ENCODE measurements around the gene ZMAT3. TPM values are rescaled to one million over a fixed set of nuclear protein-coding genes. Genes with fewer than 3 reads are reported as not detected.

The ZMAT3 gene
- polyA plus RNA-seq, 1 donor = 11.3 TPM

DNA sequence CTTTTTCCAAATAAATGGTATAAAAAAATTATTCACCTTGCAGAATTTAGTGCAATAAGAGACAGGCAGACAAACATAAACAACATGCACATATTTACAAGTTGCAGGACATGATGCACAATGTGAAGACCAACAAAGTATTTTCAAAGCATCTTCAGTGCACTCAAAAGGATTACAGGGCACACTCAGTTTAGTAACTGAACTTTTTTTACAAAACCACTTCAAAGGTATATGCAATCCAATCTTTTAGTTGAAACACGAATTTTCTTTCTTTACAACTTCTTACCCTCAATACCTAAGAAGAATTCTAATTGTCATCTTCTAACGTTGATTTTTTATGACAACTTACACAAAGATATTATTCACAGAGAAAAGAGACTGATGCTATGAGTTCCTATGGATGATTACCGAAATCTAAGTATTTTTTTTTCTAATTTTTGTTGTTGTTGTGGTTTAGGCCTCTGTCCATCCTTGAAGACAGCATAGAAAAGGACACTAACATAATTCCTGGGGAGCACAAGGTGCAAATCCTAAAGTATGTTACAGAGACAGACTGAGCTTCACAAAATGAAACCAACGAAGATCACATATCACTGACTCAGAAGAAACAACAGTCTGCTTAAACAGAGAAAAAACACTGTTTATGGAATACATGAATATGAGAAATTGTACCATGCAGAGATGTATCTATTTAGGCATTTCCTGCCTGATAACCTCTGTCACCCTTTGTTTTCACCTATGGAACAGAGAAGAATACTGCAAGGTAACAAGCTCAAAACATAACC, 50.3 kb downstream of the ZMAT3 start:
- no peak for DNase-seq

DNA sequence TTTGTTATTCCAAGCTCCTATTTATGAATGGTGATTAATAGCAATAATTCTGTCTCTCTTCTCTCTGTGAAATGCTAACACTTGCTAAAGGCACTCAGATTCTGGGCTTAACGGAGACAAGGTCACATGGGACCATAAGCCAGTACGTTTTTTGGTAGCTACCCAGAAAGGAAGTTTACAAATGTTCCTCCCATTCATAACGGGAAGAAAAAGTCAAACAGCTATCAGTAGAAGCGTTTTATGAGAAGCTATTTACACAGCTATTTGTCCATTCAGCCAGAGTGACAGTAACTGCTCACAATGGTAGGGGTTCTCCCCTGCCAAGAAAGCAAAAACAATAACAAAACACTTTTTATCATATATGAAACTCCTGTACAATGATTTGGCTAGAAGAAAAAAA, 51.5 kb downstream of the ZMAT3 start:
- no peak for DNase-seq

DNA sequence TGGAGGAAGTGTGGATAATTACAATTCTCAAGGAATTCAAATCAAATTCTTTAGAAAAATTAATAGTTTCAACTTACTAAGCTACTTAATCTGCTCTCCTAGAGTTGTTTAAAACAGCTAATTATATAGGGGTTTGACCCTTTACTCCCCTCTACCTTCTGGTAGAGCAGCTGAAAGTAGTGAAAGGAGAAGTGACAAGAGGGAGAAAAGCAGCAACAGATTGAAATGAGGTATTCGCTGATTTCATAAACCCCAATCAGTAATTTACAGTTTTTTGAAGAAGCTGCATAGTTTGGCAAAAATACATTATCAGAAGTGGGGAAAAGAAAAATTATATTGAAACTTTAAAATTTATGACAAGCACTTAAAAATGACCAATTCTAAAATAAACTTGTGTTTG, 52.8 kb downstream of the ZMAT3 start:
- no peak for DNase-seq

DNA sequence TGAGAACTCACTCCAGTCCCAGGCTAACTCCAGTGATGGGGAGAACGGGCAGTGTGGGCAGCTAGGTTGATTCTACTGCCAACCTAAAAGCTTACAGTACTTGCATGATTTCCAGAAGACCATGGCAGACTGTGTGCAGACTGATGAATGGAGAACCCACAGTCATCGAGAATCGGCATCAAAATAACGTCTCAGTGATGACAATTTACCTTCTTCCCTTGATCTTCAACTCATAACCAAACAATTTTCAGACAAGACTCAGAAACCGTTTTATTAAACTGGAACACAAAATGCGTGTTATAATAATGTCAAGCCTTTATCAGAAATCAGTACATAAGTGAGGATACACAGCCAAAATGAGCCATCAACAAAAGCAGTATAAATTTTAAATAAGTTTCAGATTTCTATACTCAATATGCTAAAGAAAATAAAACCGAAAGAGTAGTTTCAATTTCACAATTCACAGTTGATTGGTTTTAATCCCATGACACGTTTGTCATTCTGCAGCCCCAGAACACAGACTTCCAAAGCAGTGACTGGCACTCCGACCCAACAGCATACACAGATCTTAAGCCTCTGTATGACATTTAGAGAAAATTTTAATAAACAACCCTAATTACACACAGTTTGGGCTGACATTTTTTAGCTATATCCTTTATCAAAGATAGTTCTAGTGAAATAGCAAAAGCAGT, 54.5 kb downstream of the ZMAT3 start:
- DNase-seq = no peak

DNA sequence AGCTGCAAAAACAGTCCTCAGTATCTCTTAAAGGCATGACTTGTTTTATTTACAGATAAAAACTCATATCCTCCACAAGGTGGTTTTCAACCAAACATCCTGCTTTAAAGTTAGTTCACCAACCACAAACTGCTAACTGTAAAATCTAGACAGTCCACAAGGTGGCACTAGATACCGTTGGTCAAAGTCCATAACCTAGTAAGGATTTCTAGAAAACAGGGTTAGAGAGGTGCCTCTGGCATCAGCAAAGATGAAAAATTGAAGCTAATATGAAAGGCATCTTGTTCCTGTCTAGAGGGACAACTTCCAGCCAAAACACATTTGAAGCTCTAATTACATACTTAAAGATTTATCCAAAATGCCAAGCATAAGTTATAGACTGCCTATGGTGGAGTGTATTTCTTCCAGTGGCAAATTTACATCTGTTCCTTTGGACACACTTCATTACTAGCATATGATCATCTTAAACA, 56.0 kb downstream of the ZMAT3 start:
- peak; percentile 80 for DNase-seq

DNA sequence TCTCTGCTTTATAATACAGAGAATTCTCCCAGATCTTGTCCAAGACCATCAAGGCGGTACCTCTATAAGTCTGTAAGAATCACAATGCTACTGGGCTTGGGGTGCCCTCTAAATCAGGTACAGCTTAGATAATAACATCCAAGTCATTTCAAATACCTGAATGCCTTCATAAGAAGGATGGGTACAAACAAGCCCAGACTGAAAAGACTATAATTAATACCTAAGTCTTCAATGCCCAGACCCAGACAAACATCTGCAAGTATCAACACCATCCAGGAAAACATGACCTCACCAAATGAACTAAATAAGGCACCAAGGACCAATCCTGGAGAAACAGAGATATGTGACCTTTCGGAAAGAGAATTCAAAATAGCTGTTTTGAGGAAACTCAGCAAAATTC, 65.9 kb downstream of the ZMAT3 start:
- no peak for DNase-seq

DNA sequence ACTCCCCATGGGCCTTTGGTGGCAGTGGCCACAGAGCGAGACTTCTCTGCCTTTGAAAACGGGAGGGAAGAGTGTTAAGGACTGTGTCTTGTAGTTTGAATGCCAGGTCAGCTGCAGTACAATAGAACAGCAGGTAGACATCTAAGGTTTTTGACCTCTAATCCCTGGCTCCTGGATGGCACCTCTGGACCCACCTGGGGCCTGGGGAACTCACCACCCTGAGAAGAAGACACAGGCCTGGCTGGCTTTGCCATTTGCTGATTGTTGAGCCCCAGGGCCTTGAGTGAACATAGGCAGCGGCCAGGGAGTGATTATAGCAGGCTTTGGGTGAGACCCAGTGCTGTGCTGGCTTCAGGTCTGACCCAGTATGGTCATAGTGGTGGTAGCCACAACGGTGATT, 66.4 kb downstream of the ZMAT3 start:
- DNase-seq = no peak

DNA sequence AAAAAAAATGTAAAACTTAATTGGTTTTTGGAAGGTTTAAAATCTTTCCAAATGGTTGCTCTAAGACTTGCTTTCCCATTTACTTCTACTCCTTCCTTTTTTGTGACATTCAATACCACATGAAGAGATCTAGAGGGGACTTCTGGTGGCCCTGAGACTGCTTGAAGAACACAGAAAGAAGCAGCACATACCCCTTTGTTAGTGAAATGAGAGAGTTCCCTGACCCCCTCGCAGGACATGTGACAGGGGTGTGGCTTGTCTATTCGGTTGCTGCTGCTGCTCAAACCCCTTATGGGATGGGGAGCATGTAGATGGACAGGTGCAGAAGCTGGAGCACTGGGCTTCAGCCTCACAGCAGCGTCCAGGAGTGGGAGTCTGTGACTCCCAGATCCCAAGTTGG, 71.0 kb downstream of the ZMAT3 start:
- DNase-seq = no peak

DNA sequence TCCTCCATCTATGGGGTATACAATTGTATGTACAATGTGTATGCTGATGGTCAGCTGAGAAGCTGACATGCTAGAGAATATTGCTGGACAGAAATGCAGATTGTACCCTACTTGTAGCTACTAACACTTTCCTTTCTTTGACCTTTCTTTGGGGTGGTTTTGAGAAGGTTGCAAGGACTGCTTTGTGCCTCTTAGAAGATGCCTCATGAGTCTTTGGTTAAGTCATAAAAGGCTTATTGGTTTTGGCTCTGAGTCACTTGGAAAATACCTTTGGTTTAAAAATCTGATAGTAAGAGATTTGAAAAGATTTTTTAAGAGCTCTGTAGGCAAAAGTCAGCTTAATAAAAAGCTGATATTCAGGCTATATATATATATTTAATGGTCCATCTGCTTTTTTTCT, 71.5 kb downstream of the ZMAT3 start:
- DNase-seq = no peak

DNA sequence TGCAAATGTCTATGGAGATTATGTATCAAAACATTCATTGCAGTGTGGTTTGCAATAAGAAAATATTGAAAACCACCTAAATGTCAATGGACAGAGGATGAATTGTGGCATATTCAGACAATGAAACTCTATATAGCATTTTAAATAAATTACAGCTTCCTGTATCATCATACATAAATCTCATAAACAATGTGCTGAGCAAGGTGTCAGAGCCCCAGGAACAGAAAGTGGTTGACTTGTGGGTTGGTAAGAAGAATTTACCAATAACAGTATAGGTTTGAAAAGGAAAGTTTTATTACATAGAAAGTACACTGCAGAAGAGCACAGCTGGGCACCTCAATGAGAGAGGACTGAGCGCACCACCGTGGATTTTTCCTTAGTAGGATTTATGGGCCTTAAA, 75.2 kb downstream of the ZMAT3 start:
- DNase-seq = no peak

DNA sequence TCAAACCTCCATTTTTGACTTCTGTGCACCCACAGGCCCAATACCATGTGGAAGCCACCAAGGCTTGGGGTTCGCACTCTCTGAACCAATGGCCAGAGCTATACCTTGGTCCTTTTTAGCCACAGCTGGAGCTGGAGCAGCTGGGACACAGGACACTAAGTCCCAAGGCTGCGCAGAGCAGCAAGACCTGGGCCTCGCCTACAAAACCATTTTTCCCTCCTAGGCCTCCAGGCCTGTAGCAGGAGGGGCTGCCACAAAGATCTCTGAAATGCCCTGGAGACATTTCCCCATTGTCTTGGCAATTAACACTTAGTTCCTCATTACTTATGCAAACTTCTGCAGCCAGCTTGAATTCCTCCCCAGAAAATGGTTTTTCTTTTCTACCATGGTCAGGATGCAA, 81.3 kb downstream of the ZMAT3 start:
- no peak for DNase-seq

DNA sequence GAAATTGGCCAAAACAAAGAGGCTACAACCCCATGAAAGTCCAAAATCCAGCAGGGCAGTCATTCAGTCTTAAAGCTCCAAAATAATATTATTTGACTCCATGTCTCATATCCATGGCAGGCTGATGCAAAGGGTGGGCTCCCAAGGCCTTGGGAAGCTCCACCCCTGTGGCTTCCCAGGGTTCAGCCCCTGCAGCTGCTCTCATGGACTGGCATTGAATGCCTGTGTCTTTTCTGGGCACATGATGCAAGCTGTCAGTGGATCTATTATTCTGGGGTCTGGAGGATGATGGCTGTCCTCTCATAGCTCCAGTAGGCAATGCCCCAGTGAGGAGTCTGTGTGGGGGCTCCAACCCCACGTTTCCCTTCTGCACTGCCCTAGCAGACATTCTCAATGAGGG, 81.8 kb downstream of the ZMAT3 start:
- no peak for DNase-seq

DNA sequence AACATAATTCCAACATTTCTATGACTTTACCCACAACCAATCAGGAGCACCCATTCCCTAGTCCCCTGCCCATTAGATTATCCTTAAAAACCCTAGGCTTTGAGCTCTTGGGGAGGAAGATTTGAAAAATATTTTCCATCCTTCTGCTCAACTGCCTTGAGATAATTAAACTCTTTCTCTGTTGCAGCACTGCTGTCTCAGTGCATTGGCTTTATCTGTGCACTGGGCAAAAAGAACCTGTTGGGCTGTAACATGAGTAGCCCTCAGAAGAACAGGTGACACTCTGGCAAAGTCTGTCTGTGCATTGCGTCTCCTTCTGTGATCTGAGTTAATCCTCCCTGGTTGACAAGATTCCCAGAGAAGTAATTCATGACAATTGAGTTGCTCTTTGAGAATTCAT, 83.9 kb downstream of the ZMAT3 start:
- DNase-seq = no peak

DNA sequence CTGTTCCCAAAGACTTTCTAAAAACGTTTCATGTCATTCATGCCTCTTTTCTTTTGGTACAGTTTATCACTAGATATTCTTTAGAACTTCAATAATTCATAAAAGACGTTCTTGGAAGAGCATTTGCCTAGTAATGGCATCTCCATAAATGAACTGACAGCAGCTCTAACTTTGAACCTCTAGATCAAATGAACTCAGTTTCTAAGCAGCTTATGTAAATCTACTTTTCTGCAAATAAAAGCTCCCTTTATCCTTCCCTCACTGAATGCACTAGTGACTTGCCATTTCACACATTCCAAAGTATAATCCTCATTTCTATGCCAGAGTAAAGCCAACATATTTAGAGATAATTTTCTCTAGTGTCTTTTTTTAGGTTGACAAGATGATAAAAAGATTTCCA, 85.2 kb downstream of the ZMAT3 start:
- no peak for DNase-seq

DNA sequence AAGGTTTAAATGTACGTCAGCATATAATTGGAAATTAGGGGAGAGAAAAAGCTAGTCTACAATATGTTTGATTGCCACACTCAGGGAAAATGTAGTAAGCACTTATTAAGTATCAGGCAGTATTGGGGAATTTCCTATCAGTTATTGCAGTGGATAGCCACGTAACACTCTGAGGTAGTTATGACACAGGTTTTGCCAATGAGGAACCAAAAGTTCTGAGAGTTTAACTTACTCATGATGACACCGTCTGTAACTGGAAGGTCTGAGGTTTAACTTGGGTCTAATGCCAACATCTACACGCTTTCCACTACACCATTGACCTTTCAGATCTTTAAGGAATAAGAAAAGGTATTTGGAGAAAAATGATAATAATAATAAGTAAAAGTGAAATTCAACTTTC, 89.5 kb downstream of the ZMAT3 start:
- no peak for DNase-seq

DNA sequence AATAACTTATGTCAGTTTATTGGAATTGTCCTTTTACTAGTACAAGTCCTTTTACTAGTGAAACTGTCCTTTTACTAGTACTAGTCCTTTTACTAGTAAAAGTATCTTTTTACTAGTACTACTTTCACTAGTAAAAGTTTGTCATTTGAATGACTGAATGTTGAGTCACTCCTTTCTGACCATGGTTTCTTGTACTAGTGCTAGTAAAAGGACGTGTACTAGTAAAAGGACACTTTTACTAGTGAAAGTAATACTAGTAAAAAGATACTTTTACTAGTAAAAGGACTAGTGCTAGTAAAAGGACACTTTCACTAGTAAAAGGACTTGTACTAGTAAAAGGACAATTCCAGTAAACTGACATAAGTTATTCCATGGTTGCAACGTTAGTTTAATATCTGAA, 96.3 kb downstream of the ZMAT3 start:
- no peak for DNase-seq

DNA sequence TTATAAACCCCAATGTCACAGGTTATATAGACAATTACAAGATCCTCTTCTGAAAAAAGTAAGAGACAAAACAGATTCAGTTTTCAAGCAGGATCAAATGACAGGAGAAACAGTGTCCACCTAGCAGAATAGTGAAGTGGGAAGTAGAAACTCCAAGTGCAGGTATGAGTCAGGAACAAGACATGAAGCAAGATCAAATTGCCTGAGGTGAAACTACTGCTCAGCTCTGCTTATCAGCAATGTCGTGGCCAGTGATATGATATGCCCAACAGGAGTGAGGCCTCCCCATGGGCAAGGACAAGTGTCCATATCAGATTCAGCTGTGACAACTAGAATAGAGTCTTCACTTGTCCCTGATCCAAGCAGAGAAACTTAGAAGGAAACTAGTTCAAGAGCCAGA, 100.0 kb downstream of the ZMAT3 start:
- DNase-seq = no peak

DNA sequence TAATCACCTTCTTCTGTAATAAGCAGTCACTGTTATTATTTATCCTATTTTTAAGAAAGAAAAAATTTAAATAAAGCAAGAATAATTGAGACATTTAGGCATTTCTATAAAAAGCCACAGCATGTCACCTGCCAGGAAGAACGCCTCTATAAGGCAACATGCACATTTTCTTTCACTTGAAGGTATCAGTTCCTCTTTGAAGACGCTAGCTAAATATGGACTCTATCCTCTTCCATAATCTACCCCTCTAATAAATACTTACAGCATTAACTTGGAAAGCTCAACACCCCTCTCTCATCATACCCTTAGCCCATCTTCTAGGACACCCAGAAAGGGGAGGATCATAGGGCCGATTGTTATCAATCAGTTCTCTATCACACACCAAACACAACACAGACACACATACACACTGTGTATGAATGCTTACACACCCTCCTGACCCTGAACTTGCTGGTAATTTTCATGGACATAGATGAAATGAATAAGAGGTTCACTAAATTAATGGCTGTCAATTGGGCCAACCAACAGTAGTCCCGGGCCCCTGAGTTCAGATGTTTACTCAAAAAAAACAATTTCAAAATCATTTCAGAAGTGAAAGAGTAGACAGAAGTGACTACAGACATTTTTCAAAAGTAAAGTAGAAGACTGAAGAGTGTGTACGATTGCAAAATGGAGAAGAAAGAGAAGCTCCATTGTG, 102.5 kb downstream of the ZMAT3 start:
- no peak for DNase-seq

Other genes with a start within 250 kb of the ZMAT3 start
- 33.1 TPM for gene PIK3CA, start 76.5 kb upstream of the ZMAT3 start, polyA plus RNA-seq (ENCODE audit: insufficient read length)
- gene KCNMB3, start 179.3 kb upstream of the ZMAT3 start, polyA plus RNA-seq (ENCODE audit: insufficient read length) = 8.1 TPM

Data from left kidney (tissue), 2 donors.